ENCODE results near the gene PMF1. TPM values are rescaled to one million over a fixed set of nuclear protein-coding genes. Genes with fewer than 3 reads are reported as not detected.
"Not testable (repeated sequence)": the region's sequence is repeated elsewhere in the genome, so short reads cannot be mapped to it uniquely, and the experiment has no call there.

PMF1 gene
- total and polyA plus RNA-seq, 2 experiments from 2014 or later = 44.4 to 47.7 TPM

- Histone ChIP-seq H3K9ac (no peak overlapping the region), H3K4me1 (ENCODE audit: insufficient read depth) (no peaks in the 10 kb centered on the region), H3K9me2 (ENCODE audit: insufficient read depth) (no peaks in the 10 kb centered on the region), H3K79me2 (ENCODE audit: insufficient read depth) (no peaks in the 10 kb centered on the region), H3K4me2 (ENCODE audit: unreplicated experiment) (no peak overlapping the region), H2AFZ (no peak overlapping the region), H3F3A (ENCODE audit: insufficient read depth) (no peaks in the 10 kb centered on the region), H3K9me3 (ENCODE audit: low read depth) (no peaks in the 10 kb centered on the region), H3K27me3 (replicated peaks; ENCODE audit: insufficient read depth) (no peaks in the 10 kb centered on the region), H3K4me3 (no peak overlapping the region), H3K36me3 (ENCODE audit: low read depth) (no peaks in the 10 kb centered on the region), H4K20me1 (ENCODE audit: insufficient read depth) (no peaks in the 10 kb centered on the region), H3K27ac (no peak overlapping the region)
- WGBS, 2 experiments (ENCODE audit: low coverage in 1 of 2, low lambda C conversion rate in 2 of 2, missing lambda C conversion rate in 2 of 2) = 96 to 99% methylated on average over 3 of the region's 3 CpGs
- in situ Hi-C loops (cut with MboI) = no loop called here
- no peak for DNase-seq
- TF ChIP-seq EZH2 (IDR thresholded peaks at IDR 0.05; ENCODE audit: insufficient read depth, poor library complexity, severe bottlenecking) = no peak
- no peak for TF ChIP-seq EZH2phosphoT487 (IDR thresholded peaks at IDR 0.05; ENCODE audit: insufficient read depth, low read depth)
These were observed 32.3 kb upstream of the PMF1 start for GRCh38 chr1:156180471-156180870.

GRCh38 chr1:156181391-156181924, 31.3 kb upstream of the PMF1 start:
- H3K9ac ChIP-seq; H3K4me3 ChIP-seq; H3K4me1 ChIP-seq (ENCODE audit: insufficient read depth); H3K9me3 ChIP-seq (ENCODE audit: low read depth); H3K27me3 ChIP-seq (replicated peaks; ENCODE audit: insufficient read depth); H3K27ac ChIP-seq; DNase-seq; H3F3A ChIP-seq (ENCODE audit: insufficient read depth); H4K20me1 ChIP-seq (ENCODE audit: insufficient read depth); H3K79me2 ChIP-seq (ENCODE audit: insufficient read depth); H3K4me2 ChIP-seq (ENCODE audit: unreplicated experiment); H3K36me3 ChIP-seq (ENCODE audit: low read depth); H2AFZ ChIP-seq; H3K9me2 ChIP-seq (ENCODE audit: insufficient read depth); in situ Hi-C loops (cut with MboI): not testable (repeated sequence)
- 33 to 42% methylated on average over 8 of the region's 8 CpGs for WGBS, 2 experiments (ENCODE audit: low coverage in 1 of 2, low lambda C conversion rate in 2 of 2, missing lambda C conversion rate in 2 of 2)

GRCh38 chr1:156182010-156182779, 30.6 kb upstream of the PMF1 start:
- H3K27ac ChIP-seq; H3K27me3 ChIP-seq (replicated peaks; ENCODE audit: insufficient read depth); H3K79me2 ChIP-seq (ENCODE audit: insufficient read depth); H3K36me3 ChIP-seq (ENCODE audit: low read depth); in situ Hi-C loops (cut with MboI); H3K4me1 ChIP-seq (ENCODE audit: insufficient read depth); H2AFZ ChIP-seq; H4K20me1 ChIP-seq (ENCODE audit: insufficient read depth); H3F3A ChIP-seq (ENCODE audit: insufficient read depth); H3K4me2 ChIP-seq (ENCODE audit: unreplicated experiment); H3K9me3 ChIP-seq (ENCODE audit: low read depth); H3K9me2 ChIP-seq (ENCODE audit: insufficient read depth); H3K9ac ChIP-seq; DNase-seq; H3K4me3 ChIP-seq: not testable (repeated sequence)
- 75% methylated on average over 12 of the region's 12 CpGs for WGBS, 2 experiments (ENCODE audit: low coverage in 1 of 2, low lambda C conversion rate in 2 of 2, missing lambda C conversion rate in 2 of 2)

- H3K4me2 ChIP-seq (ENCODE audit: unreplicated experiment); H3K9me3 ChIP-seq (ENCODE audit: low read depth): not testable (repeated sequence)
These were observed 26.2 kb upstream of the PMF1 start for GRCh38 chr1:156186347-156187177.

DNA sequence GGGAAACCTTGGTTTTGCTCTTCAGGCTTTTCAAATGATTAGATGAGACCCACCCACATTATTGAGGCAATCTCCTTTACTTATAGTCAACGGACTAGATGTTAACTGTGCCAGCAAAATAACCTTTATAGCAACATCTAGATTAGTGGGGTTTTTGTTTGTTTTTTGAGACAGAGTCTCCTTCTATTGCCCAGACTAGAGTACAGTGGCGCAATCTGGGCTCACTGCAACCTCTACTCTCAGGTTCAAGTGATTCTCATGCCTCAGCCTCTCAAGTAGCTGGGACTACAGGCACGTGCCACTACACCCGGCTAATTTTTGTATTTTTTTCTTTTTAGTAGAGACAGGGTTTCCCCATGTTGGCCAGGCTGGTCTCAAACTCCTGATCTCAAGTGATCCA, 22.5 kb upstream of the PMF1 start:
- H4K20me1 ChIP-seq (ENCODE audit: insufficient read depth); H3K4me2 ChIP-seq (ENCODE audit: unreplicated experiment); DNase-seq; in situ Hi-C loops (cut with MboI); H3K4me1 ChIP-seq (ENCODE audit: insufficient read depth); H3K9me3 ChIP-seq (ENCODE audit: low read depth); H3K36me3 ChIP-seq (ENCODE audit: low read depth); H3K27ac ChIP-seq; H3K9ac ChIP-seq; H3K9me2 ChIP-seq (ENCODE audit: insufficient read depth); H3F3A ChIP-seq (ENCODE audit: insufficient read depth); H2AFZ ChIP-seq; H3K27me3 ChIP-seq (replicated peaks; ENCODE audit: insufficient read depth); H3K4me3 ChIP-seq: not testable (repeated sequence)
- WGBS, 2 experiments (ENCODE audit: low coverage in 1 of 2, low lambda C conversion rate in 2 of 2, missing lambda C conversion rate in 2 of 2) = 82 to 84% methylated on average over 4 of the region's 4 CpGs
- H3K79me2 ChIP-seq (ENCODE audit: insufficient read depth) = peaks cover 13% of the 10 kb centered on the region

More at GRCh38 chr1:156186347-156187177, 26.2 kb upstream of the PMF1 start:
- H3K79me2 ChIP-seq (ENCODE audit: insufficient read depth); H3K4me3 ChIP-seq; in situ Hi-C loops (cut with MboI); H3K4me1 ChIP-seq (ENCODE audit: insufficient read depth); H3K36me3 ChIP-seq (ENCODE audit: low read depth); H2AFZ ChIP-seq; H3F3A ChIP-seq (ENCODE audit: insufficient read depth); H3K27me3 ChIP-seq (replicated peaks; ENCODE audit: insufficient read depth); H3K27ac ChIP-seq; H4K20me1 ChIP-seq (ENCODE audit: insufficient read depth); DNase-seq; H3K9ac ChIP-seq; H3K9me2 ChIP-seq (ENCODE audit: insufficient read depth): not testable (repeated sequence)
- 65 to 66% methylated on average over 2 of the region's 2 CpGs for WGBS, 2 experiments (ENCODE audit: low coverage in 1 of 2, low lambda C conversion rate in 2 of 2, missing lambda C conversion rate in 2 of 2)

Measured in GM23248 (cell line).